Stimulated activated CD4-positive, alpha-beta T cell treated with anti-CD3 and anti-CD28 coated beads, Interleukin-4, amount 100 ng/mL, for 1 hour (primary cell): ENCODE results near the gene PKD1.
"Not testable (repeated sequence)": the region's sequence is repeated elsewhere in the genome, so short reads cannot be mapped to it uniquely, and the experiment has no call there.

Experiments
- DNase-seq: peaks from one replicate; pipeline ENCODE4 v3.0.0-alpha.2; 2020

PKD1 gene

DNA sequence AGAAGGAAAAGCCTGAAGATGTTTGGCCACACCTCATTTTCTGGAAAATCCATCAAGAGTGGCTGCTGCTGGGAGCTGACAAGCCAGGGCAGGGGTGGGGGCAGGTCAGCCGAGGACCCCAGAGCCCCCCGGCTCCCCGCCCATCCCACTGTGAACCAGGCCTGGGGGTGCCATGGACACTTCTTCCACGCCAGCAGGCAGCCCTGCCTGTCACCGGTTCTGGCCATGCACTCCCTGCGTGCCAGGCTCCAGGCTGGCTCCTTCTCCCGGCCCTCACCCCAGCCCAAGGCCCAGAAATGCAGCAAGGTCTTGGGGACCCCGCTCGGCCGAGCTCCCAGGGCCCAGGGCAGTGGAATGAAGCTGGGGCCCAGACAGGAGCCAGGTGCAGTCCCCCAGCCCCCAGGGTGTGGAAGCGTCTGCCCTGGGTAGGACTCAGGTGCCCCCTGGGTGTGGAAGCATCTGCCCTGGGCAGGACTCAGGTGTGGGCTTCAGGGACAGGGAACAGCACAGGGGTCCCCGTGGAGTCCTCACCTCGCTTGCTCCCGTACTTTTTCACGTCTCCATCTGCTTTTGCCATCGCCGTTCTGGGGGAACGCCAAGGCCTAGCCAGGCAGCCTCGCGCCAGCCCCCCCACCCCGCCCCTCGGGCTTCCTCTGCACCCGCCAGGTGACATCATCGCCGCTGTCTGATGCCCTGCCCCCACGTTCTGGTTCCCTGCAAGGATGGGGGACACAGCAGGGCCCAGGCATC is 12.6 kb downstream of the PKD1 start:
- DNase-seq = not testable (repeated sequence)

DNA sequence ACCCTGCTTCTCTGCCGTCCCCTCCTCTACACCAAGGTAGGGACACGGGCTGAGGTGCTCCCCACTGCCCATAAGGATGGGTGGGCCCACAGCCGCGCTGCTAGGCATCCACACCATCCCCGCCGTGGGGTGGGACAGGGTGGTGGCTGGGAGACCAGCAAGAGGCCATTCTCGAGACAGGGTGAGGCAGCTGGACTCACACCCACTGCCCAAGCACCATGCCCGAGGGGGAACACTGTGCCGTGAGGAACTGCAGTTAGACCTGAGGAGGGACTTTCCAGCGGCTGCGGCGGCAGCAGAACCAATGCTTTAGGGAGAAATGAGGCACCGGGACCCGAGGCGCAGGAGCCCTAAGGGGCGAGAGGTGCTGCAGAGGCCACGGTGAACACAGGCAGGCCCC is 13.3 kb downstream of the PKD1 start:
- DNase-seq = no peak

- DNase-seq = no peak
Observed at GRCh38 chr16:2121853-2122252, 13.8 kb downstream of the PKD1 start.

DNA sequence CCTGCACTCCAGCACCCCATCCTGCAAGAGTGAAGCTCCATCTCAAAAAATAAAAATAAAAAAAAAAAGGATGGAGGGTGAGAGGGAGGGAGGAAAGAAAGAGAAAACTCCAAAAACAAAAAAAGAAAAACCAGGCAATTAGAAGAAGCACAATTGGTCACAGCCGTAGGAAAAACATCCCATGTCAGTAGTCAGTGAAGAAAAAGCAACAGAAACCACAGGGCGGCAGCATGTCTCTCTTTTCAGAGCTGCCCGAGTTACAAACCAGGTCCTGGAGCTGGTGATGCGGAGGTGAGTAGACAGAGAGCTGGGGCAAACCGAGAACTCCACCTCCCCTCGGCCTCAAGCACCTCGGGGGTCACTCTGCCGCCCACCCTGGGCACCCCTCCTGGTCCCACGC is 14.4 kb downstream of the PKD1 start:
- peak; percentile 32 for DNase-seq

- DNase-seq = not testable (repeated sequence)
Observed at GRCh38 chr16:2117960-2118722, 17.6 kb downstream of the PKD1 start.

DNA sequence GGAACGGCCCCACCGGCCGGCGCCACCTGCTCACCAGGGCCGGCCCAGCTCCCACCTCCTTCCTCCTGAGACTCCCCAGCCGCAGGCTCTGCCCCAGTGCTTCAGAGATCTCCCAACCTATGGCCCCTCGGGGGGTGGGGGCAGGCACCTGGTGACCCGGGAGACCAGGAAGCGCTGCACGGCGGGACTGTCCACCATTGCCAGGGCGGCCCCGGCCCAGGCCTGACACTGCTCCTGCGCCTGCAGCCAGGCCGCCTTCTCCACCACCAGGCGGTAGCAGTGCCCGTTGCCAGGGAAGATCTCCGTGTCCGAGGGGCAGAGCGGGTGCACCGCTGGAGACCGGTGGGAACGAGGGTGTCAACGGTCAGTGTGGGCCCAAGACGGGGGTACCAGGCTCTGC is 18.4 kb downstream of the PKD1 start:
- DNase-seq = not testable (repeated sequence)

DNA sequence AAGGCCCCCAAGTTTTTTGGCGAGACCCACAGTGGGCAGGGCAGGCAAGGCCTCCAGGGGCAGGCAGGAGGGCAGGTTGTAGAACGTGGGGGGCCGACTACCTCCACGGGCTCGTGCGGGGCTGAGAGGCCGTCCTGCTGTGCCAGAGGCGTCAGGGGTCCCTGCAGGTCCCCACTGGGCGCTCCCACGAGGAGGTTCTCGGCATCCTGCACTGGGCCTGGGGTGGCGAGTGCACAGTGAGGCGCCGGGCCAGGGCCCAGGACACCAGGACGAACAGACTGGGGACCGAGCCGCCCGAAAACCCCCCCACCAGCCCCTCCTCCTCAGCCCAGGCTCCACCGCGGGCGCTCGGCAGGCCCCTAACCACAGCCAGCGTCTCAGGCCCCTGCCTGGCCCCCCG is 19.3 kb downstream of the PKD1 start:
- DNase-seq = not testable (repeated sequence)

DNA sequence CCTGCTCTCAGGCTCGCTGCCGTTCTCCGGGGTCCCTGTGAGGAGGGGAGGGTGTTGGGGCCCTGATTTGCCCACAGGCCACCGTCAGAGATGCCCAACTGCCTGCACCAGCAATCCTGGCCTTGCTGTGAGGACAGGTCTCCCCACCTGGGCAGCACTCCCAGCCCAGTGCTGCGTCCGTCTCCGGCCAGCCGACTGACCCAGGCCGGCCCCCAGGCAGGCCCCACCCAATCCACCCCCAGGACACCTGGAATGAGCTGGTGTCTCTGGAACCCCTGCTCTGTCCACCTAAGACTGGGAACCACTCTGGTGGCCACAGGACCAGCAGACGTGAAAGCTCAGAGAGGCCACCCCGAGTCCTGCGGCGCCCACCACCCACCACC is 20.1 kb downstream of the PKD1 start:
- no peak for DNase-seq

DNA sequence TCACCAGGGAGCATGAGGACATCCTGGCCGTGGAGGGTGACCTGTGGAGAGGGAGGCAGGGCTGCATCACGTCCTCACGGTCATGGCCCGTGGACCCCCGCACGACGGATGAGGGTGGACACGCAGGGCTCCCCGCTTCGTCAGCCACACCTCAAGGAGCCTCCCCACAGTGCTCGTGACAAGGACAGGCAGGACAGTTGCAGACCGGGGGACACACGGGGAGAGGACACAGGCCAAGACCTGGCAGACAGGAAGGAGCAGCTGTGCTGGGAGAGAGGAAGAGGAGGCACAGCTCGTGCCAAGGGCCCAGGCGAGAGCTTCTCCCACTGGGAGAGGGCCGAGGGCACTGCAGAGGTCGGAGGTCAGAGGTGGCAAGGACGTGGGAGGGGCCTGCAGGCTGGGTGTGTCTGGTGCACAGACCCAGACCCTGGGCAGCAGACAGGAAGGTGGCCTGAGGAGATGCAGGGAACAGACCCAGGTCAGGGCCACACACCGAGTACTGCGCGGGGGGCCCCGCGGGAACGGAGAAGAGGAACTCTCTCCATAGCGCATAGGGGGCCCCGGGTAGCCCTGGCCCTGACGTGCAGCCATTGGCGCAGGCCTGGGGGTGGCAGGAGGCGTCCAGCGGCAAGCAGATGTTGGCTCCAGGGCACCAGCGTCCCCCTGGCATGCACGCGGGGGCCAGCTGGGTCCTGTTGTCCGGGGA is 20.7 kb downstream of the PKD1 start:
- DNase-seq = not testable (repeated sequence)

DNA sequence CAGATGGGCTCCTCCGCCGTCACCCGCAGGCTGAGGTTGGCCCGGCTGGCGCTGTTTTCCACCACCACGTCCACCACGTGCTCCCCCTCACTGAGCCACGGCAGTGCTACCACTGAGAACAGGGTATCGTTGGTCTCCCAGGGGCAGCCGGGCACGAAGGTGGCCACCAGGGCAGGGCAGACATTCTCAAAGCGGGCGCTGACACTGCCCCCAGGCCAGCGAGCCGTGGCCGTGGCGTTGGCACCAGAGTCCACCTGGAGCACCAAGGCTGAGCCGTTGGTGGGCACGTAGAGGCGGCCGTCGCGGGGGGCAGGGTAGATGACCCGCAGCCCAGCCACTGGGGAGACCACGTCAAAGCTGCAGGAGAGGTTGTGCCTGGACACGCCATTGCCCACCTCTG is 21.5 kb downstream of the PKD1 start:
- not testable (repeated sequence) for DNase-seq

GRCh38 chr16:2112539-2113106 is 23.1 kb downstream of the PKD1 start:
- DNase-seq = not testable (repeated sequence)

DNA sequence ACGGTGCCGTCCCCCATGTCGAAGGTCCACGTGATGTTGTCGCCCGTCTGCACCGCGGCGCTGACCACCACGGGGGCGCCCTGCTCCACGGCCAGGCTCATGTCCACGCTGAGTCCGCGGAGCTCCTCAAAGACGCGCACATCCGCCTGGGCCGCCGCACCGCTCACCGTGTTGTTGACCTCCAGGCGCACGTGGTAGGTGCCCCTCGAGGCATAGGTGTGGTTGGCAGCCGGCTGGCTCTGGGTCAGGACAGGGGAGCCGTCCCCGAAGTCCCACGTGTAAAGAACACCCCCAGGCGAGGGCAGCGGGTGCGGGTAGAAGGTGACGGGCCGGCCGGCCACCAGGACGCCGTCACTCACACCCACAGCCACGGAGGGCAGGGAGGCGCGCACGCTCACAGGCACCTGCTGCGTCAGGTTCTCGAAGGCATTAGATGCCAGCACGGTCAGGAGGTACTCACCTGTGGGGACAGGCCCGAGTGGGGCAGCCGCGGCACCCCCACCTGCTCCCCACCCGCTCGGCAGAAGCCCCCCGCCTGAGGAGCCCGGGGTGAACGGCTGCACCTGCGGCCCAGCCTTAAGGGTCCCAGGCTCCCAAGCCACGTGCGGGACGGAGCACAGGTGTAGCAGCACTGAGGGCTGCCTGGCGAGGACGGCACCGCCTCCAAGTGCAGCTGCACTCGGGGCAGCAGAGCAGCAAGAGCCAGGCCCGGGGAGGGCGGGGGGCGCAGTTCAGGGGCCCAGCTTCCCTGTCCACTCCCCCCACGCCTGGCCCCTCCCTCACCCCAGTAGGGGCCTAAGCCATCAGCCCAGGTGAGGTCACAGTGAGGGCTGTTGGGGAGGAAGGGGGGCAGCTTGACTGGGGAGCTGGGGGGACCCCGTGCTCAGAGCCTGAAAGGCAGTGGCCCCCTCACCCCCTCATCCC is 24.0 kb downstream of the PKD1 start:
- DNase-seq = not testable (repeated sequence)

DNA sequence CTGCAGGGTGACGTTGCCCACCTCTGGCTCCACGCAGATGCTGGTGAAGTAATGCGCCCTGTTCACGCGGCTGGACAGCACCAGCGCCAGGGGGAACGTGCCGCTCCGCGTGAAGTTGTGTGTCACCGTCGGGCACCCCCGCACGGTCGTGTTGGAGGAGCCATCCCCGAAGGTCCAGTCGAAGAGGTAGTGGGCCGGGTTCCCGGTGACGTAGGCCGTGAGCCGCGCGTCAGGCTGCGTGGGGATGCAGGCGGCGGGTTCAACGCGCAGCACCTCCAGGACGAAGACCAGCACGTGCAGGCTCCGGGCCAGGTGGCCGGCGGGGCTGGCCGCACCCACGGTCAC is 24.7 kb downstream of the PKD1 start:
- not testable (repeated sequence) for DNase-seq

- DNase-seq = not testable (repeated sequence)
Observed at GRCh38 chr16:2110332-2111008, 25.2 kb downstream of the PKD1 start.

- DNase-seq = not testable (repeated sequence)
Observed at GRCh38 chr16:2109872-2110271, 25.8 kb downstream of the PKD1 start.

DNA sequence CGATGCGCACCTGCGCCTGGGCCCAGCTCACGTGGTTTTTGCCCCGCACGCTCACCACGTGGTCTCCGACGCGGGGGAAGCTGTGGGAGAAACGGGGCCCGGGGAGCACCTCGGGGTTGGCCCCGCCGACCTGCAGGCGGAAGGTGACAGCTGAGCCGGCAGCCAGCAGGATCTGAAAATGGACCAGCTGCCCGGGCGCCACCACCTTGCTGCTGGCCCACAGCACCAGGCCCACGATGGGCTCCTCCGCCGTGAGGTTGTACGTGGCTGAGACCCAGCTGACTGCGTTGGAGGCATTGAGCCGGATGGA is 26.5 kb downstream of the PKD1 start:
- not testable (repeated sequence) for DNase-seq

- DNase-seq = not testable (repeated sequence)
Observed at GRCh38 chr16:2108446-2109270, 27.0 kb downstream of the PKD1 start.

- DNase-seq = not testable (repeated sequence)
Observed at GRCh38 chr16:2107791-2108125, 27.9 kb downstream of the PKD1 start.

DNA sequence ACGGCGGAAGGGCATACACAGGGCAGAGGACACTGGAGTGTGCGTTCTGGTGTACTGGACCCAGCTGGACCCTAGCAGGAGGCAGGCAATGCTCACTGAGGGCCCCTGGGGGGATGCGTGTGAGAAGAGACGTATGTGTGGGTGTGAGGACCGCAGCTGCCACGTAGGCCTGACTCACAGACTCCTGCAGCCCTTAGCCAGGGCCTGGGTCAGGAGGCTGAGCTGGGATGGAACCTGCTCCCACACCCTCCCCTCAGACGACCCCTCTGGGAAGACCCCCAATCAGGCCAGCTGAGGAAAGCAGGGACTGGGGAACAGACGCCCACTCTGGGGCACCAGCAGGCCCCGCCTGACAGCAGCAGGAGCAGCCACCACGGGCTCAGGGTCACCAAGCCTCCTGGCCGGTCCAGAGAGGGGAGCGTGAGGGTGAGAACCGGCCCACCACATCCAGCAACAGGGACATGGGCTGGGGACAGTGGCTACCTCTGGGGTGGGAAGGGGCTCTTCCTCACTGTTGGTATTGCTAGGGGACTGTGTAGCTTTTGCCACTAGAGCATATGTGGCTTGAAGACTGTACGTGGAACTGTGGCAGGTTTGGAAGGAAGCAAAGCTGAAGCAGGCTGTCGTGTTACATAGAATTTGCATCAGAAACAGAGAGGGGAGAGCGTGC is 28.4 kb downstream of the PKD1 start:
- not testable (repeated sequence) for DNase-seq

DNA sequence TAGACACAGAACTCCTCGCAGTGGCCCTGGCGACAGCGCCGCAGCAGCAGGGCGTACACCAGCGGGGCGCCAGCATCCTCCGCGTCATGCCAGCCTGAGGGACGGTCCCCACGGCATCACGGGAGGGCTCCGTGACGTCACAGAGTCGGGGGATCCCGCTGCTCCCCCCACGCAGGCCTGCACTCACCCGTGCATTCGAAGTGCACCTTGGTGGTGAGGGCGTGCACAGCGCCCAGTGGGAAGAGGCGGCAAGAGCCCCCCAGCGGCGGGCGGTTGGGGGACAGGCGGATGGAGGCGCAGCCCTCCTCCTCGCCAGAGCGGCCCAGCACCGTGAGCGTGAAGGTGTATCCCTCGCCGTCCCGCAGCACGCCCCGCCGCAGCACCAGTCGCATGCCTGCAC is 29.5 kb downstream of the PKD1 start:
- DNase-seq = not testable (repeated sequence)
